ENCODE results near the gene TARS1.
"Not testable (repeated sequence)": the region's sequence is repeated elsewhere in the genome, so short reads cannot be mapped to it uniquely, and the experiment has no call there.

TARS1 gene

GRCh38 chr5:33489481-33490067 is 48.8 kb downstream of the TARS1 start:
- DNase-seq: no peak

GRCh38 chr5:33490071-33490665 is 49.4 kb downstream of the TARS1 start:
- no peak for DNase-seq

GRCh38 chr5:33491941-33492340 is 51.2 kb downstream of the TARS1 start:
- DNase-seq: no peak

- DNase-seq: no peak
These were observed 53.7 kb downstream of the TARS1 start for GRCh38 chr5:33494466-33494865.

GRCh38 chr5:33501260-33501659 is 60.5 kb downstream of the TARS1 start:
- DNase-seq: no peak

- DNase-seq: no peak
These were observed 61.1 kb downstream of the TARS1 start for GRCh38 chr5:33501899-33502298.

- DNase-seq: no peak
These were observed 63.8 kb downstream of the TARS1 start for GRCh38 chr5:33504570-33504969.

GRCh38 chr5:33507426-33507825 is 66.7 kb downstream of the TARS1 start:
- no peak for DNase-seq

GRCh38 chr5:33509036-33509435 is 68.3 kb downstream of the TARS1 start:
- DNase-seq: no peak

- no peak for DNase-seq
These were observed 72.9 kb downstream of the TARS1 start for GRCh38 chr5:33513462-33514185.

GRCh38 chr5:33515366-33515765 is 74.6 kb downstream of the TARS1 start:
- not testable (repeated sequence) for DNase-seq

GRCh38 chr5:33516421-33516820 is 75.7 kb downstream of the TARS1 start:
- DNase-seq: no peak

Data from CD4-positive, alpha-beta T cell treated with Interleukin-17A for 4 hours (primary cell).